CD4-positive, alpha-beta T cell treated with Interleukin-2 at 100 ng/mL for 4 hours (primary cell): ENCODE data around the gene EPDR1.
"Not testable (repeated sequence)": the region's sequence is repeated elsewhere in the genome, so short reads cannot be mapped to it uniquely, and the experiment has no call there.

Experiments
- DNase-seq: peaks from one replicate; pipeline ENCODE4 v3.0.0-alpha.2; 2020; ENCODE audit warnings: low spot score

EPDR1 gene

GRCh38 chr7:37928878-37929277 lies 8.4 kb downstream of the EPDR1 start:
- DNase-seq, result no peak

DNA sequence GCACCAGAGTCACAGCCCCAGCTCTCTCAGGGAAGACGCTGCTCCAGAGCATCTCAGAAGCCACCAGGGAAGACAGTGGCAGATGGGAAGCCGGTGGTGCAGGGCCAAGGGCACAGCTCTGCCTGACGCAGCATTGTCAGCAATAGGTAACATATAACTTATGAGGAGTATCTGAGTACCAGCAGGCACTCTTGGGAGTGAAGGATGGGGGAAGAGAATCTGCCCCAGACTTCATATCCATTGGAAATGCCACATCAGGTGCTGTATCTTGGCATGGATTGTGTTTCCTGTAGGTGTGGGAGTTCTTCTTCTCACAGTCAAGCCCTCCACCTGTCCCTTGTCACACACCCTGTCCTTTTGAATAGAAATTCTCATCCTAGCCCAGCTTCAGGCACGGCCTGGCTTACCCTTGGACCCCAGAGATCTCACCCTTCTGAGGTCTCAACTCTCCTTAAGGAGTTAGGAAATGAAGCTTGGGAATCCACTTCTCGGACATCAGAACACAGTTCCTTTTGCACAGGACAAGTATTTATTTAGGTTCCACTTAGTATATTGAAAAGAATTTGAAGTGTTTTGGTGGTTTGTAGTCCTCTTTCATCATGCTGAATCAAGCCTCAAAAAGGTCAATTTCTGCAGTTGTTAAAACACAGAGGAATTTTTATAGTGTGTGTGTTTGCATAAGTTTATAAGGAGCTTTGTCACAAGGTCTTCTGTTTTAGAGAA lies 9.9 kb downstream of the EPDR1 start:
- no peak for DNase-seq

DNA sequence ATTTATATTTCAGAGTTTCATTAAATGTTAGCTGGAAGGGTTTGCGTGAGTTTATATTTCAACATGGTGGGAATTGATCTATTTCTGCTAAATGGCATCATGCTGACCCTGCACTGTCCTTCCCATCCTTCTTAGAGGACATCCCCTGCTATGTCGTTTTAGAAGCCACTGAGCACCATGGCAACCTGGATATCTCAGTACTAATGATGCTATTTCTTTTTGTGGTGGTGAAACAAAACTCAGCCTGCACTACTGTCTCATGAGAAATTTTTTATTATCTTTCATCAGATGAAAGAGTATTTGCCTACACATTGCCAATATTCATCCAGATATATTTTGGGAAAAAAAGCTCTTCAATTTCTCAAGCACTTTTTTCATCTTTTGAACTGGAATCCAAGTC lies 12.1 kb downstream of the EPDR1 start:
- no peak for DNase-seq

GRCh38 chr7:37933018-37933566 lies 12.7 kb downstream of the EPDR1 start:
- DNase-seq, result no peak

- no peak for DNase-seq
Observed at GRCh38 chr7:37942934-37943610, 22.6 kb downstream of the EPDR1 start.

DNA sequence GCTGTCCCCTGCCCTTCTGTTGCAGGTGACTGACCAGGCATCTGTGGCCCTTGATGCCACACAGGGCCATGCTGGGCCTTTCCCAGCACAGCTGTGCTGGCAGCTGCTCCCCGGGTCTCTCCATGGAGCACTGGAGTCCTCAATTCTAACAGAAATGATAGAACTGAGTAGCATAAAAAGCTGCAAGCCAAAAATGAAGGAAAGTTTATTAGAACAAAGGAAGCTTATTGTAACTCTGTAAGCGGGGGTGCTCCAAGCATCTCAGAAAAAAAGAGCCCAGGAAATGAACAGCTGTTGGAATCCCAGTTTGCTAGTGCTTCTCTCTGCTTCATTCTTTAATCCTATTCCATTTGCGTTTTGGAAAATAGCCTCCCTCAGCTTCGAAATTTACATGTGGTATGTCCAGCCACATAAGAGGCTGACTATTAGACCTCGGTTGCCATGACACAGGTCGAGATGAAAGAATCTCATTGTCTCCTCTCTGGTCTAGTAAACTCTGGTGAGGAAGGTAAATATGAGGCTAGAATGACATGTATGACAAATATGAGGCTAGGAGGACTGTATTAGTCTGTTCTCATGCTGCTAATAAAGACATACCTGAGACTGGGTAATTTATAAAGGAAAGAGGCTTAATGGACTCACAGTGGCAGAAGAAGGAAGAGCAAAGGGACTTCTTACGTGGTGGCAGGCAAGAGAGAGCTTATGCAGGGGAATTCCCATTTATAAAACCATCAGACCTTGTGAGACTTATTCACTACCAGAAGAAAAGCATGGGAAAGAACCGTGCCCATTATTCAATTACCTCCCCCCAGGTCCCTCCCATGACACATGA lies 23.7 kb downstream of the EPDR1 start:
- DNase-seq, result no peak

- DNase-seq, result no peak
Observed at GRCh38 chr7:37944737-37945054, 24.3 kb downstream of the EPDR1 start.

DNA sequence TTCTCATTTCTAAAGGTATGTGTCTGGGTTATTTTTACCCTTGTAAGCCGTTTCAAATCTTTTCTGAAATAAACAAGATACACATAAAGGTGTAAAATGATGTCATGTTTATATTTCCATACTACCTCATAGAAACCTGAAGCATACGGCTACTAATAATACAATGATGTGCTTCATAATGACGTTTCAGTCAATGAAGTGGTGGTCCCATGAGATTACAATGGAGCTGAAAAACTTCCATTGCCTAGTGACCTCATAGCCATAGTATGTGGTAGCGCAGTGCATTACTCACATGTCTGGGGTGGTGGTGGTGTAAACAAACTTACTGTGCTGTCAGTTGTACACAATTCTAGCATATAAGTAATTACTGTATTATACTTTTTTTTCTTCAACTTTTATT lies 24.9 kb downstream of the EPDR1 start:
- no peak for DNase-seq

DNA sequence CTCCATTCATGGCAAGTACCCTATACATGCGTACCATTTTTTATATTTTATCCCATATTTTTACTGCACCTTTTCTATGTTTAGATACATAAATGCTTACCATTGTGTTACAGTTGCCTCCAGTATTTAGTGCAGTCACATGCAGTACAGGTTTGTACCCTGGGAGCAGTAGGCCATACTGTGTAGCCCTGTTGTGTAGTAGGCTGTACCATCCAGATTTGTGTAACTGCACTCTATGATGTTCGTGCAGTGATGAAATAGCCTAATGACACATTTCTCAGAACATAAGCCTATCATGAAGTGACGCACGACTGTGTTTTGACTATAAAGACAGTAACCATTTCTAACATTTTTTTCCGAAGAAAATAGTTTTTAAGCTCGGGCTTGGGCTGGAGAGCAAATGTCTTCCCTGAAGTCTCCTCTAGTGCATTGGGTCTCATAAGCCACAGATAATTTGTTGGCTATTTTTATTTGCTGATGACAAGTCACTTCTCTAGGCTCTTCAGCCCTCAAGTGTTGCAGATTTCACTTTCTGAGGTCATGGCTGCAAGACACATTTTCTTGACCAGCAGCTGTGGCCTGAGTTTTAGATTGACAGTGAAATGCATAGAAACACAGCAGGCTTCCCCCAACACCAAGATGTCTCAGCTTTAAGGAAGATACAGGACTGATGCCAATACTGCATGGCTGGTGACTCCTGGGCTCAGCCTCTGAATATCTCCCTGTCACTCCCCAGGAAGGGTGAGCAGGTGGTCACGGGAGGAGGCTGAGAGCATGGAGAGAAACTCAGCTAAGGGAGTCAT lies 26.9 kb downstream of the EPDR1 start:
- DNase-seq, result no peak

DNA sequence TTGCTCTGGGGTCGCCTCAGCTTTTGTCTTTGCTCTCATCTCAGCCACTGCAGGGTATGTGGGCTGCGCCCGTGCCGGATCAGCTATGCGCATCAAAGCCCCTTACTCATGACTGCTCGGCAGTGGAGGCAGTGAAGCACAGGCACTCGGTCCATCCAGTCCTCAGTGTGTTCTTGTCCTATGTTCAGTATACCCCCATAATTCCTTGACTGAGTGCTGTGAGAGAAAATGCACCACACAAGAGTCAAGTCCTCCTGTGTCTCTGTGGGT lies 27.4 kb downstream of the EPDR1 start:
- DNase-seq, result no peak

GRCh38 chr7:37952240-37952639 lies 31.8 kb downstream of the EPDR1 start:
- no peak for DNase-seq

GRCh38 chr7:37954217-37954616 lies 33.8 kb downstream of the EPDR1 start:
- not testable (repeated sequence) for DNase-seq

GRCh38 chr7:37956791-37957190 lies 36.4 kb downstream of the EPDR1 start:
- DNase-seq, result no peak

DNA sequence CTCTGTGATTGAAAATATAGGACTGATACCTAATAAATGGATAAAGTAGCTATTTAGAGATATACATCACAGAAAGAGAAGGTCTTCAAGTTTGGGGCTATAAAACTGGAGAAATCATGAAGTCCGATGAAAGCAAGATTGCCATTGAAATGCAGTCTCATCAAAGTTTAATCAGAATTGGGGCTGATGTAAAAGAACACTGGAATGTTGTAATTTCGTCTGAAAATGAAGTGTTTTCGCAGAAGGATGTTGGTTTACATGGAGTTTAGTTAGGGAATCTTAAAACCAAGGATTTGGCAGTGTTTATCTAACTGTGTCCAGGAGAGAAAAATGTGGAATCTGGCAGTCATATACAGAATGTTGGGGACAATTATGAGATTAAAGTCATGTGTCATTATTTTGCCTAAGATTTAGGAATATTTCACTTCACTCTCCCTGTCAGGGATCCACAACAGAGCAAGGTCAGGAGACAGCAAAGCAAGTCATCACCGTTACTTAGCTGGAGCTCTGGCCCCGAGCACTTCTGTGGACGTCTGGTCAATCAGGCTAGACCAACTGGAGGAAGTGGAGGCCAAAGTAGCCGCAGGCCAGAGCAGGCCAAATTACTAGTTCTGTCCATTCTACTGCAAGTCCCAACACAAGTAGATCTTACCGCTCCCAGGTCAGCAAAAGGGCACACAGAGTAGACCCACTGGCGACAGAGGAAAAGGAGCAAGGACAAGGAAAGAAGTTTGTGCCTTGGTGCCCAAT lies 37.0 kb downstream of the EPDR1 start:
- DNase-seq, result no peak

- no peak for DNase-seq
Observed at GRCh38 chr7:37960483-37960882, 40.0 kb downstream of the EPDR1 start.

- no peak for DNase-seq
Observed at GRCh38 chr7:37961251-37961650, 40.8 kb downstream of the EPDR1 start.

GRCh38 chr7:37964196-37964595 lies 43.8 kb downstream of the EPDR1 start:
- no peak for DNase-seq

DNA sequence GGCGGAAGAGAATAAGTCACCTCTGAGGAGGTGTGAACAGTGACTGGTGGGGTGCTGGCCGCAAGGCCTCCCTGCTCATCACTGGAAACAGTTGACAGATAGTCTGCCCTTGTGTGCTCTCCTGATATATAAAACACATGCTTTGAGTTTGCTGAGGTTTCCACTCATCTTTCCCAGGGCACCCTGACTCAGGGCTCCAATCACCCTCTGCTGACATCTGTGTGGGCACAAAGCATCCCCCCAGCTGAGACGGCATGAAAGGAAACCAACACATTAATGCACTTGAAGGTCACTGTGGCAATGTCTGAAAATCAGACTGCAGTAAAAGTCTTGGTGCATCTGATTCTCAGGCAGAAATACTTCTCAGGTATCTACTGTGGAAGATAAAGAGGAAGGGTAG lies 49.8 kb downstream of the EPDR1 start:
- DNase-seq, result no peak

DNA sequence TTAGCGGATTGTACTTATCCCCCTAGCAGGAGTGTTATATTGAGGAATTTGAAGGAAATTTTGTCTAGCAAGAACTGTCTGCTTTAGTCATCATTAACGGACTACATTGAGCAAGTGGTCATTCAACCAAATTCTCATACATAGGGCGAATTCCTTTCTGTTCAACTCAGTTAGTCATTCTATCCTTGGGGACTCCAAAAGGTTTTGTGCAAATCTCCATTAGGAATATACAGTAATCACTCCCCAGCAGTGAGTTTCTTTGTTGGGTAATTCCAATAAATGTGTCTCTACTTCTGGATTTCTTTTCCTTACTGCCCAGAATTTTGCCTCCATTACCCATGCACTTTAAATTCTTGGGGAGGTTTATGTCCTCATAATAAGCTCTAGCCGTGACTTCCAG lies 51.1 kb downstream of the EPDR1 start:
- DNase-seq, result no peak

- DNase-seq, result no peak
Observed at GRCh38 chr7:37973915-37974314, 53.5 kb downstream of the EPDR1 start.

DNA sequence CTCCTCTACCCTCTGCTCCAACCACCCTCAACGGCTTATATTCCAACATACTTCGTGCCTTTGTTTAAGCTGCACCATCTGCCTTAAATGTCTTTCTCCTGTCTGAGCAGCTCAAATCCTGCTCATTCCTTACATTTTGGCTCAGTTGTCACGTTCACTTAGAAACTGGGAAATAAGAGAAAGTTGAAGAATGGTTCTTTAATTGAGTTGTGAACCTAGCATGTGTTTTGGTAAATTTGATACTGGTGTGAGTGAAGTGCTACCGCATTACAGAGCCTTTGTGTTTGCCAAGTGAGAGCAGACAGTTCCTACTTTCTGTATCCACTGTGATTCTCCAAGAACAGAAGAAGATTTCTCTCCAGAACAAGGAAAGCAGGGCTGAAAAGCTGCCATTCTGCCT lies 54.3 kb downstream of the EPDR1 start:
- no peak for DNase-seq

- DNase-seq, result no peak
Observed at GRCh38 chr7:37977243-37977642, 56.8 kb downstream of the EPDR1 start.
